ENCODE measurements around the gene PAGR1. TPM values are rescaled to one million over a fixed set of nuclear protein-coding genes. Genes with fewer than 3 reads are reported as not detected.

Gene PAGR1
- total RNA-seq, 1 experiment from 2014 or later: 28.2 TPM

GRCh38 chr16:29834079-29834478 is 18.1 kb downstream of the PAGR1 start:
- H3K9me3 ChIP-seq (replicated peaks): no peaks in the 10 kb centered on the region
- H3K4me3 ChIP-seq: no peak overlapping the region
- no peaks in the 10 kb centered on the region for H3K36me3 ChIP-seq
- no peaks in the 10 kb centered on the region for H3K4me1 ChIP-seq
- no peak for DNase-seq
- no peaks in the 10 kb centered on the region for H3K27me3 ChIP-seq
- no peak overlapping the region for H3K27ac ChIP-seq

GRCh38 chr16:29835926-29836325 is 20.0 kb downstream of the PAGR1 start:
- Histone ChIP-seq H3K9me3 (replicated peaks) (no peaks in the 10 kb centered on the region), H3K4me3 (no peak overlapping the region), H3K27ac (no peak overlapping the region), H3K36me3 (no peaks in the 10 kb centered on the region), H3K27me3 (no peaks in the 10 kb centered on the region), H3K4me1 (no peaks in the 10 kb centered on the region)
- DNase-seq: no peak

- H3K4me1 ChIP-seq: no peaks in the 10 kb centered on the region
- no peaks in the 10 kb centered on the region for H3K27me3 ChIP-seq
- no peak for DNase-seq
- H3K9me3 ChIP-seq (replicated peaks): no peaks in the 10 kb centered on the region
- no peaks in the 10 kb centered on the region for H3K36me3 ChIP-seq
- H3K4me3 ChIP-seq: no peak overlapping the region
- H3K27ac ChIP-seq: no peak overlapping the region
These were observed 20.7 kb downstream of the PAGR1 start for GRCh38 chr16:29836623-29837022.

- no peak for DNase-seq
- Histone ChIP-seq H3K36me3 (no peaks in the 10 kb centered on the region), H3K9me3 (replicated peaks) (no peaks in the 10 kb centered on the region)
These were observed 21.9 kb downstream of the PAGR1 start for GRCh38 chr16:29837841-29838240.

GRCh38 chr16:29839822-29840221 is 23.9 kb downstream of the PAGR1 start:
- Histone ChIP-seq H3K36me3 (no peaks in the 10 kb centered on the region), H3K4me1 (no peaks in the 10 kb centered on the region), H3K9me3 (replicated peaks) (no peaks in the 10 kb centered on the region)

More at GRCh38 chr16:29837841-29838240, 21.9 kb downstream of the PAGR1 start:
- Histone ChIP-seq H3K27ac (no peak overlapping the region), H3K4me1 (no peaks in the 10 kb centered on the region), H3K27me3 (no peaks in the 10 kb centered on the region), H3K4me3 (no peak overlapping the region)

GRCh38 chr16:29840240-29840639 is 24.3 kb downstream of the PAGR1 start:
- Histone ChIP-seq H3K27ac (no peak overlapping the region), H3K36me3 (no peaks in the 10 kb centered on the region), H3K9me3 (replicated peaks) (no peaks in the 10 kb centered on the region), H3K27me3 (no peaks in the 10 kb centered on the region), H3K4me1 (no peaks in the 10 kb centered on the region), H3K4me3 (no peak overlapping the region)
- no peak for DNase-seq

More at GRCh38 chr16:29839822-29840221, 23.9 kb downstream of the PAGR1 start:
- H3K4me3 ChIP-seq: no peak overlapping the region
- H3K27me3 ChIP-seq: no peaks in the 10 kb centered on the region
- no peak for DNase-seq
- no peak overlapping the region for H3K27ac ChIP-seq

GRCh38 chr16:29841631-29842030 is 25.7 kb downstream of the PAGR1 start:
- DNase-seq: no peak
- no peaks in the 10 kb centered on the region for H3K36me3 ChIP-seq
- no peaks in the 10 kb centered on the region for H3K27me3 ChIP-seq
- H3K9me3 ChIP-seq (replicated peaks): no peaks in the 10 kb centered on the region
- no peak overlapping the region for H3K4me3 ChIP-seq
- no peak overlapping the region for H3K27ac ChIP-seq
- no peaks in the 10 kb centered on the region for H3K4me1 ChIP-seq

- Histone ChIP-seq H3K27me3 (no peaks in the 10 kb centered on the region), H3K4me1 (no peaks in the 10 kb centered on the region), H3K27ac (no peak overlapping the region), H3K4me3 (no peak overlapping the region), H3K36me3 (no peaks in the 10 kb centered on the region), H3K9me3 (replicated peaks) (no peaks in the 10 kb centered on the region)
- DNase-seq: no peak
These were observed 26.9 kb downstream of the PAGR1 start for GRCh38 chr16:29842732-29843346.

GRCh38 chr16:29843931-29844330 is 28.0 kb downstream of the PAGR1 start:
- no peak for DNase-seq
- H3K36me3 ChIP-seq: no peaks in the 10 kb centered on the region
- H3K9me3 ChIP-seq (replicated peaks): no peaks in the 10 kb centered on the region
- no peaks in the 10 kb centered on the region for H3K27me3 ChIP-seq
- H3K27ac ChIP-seq: no peak overlapping the region
- no peak overlapping the region for H3K4me3 ChIP-seq
- no peaks in the 10 kb centered on the region for H3K4me1 ChIP-seq

GRCh38 chr16:29844575-29845331 is 28.8 kb downstream of the PAGR1 start:
- no peak for DNase-seq
- H3K27ac ChIP-seq: no peak overlapping the region
- no peaks in the 10 kb centered on the region for H3K4me1 ChIP-seq
- H3K27me3 ChIP-seq: no peaks in the 10 kb centered on the region
- H3K9me3 ChIP-seq (replicated peaks): no peaks in the 10 kb centered on the region
- H3K4me3 ChIP-seq: no peak overlapping the region
- no peaks in the 10 kb centered on the region for H3K36me3 ChIP-seq

GRCh38 chr16:29845656-29846055 is 29.7 kb downstream of the PAGR1 start:
- no peak for DNase-seq
- no peaks in the 10 kb centered on the region for H3K36me3 ChIP-seq
- H3K27me3 ChIP-seq: no peaks in the 10 kb centered on the region
- no peak overlapping the region for H3K4me3 ChIP-seq
- no peaks in the 10 kb centered on the region for H3K4me1 ChIP-seq
- H3K9me3 ChIP-seq (replicated peaks): no peaks in the 10 kb centered on the region
- H3K27ac ChIP-seq: no peak overlapping the region

- no peak overlapping the region for H3K27ac ChIP-seq
- no peaks in the 10 kb centered on the region for H3K27me3 ChIP-seq
- no peaks in the 10 kb centered on the region for H3K4me1 ChIP-seq
- H3K4me3 ChIP-seq: no peak overlapping the region
- DNase-seq: peak; percentile 66 to 79
- H3K36me3 ChIP-seq: no peaks in the 10 kb centered on the region
- H3K9me3 ChIP-seq (replicated peaks): no peaks in the 10 kb centered on the region
These were observed 32.7 kb downstream of the PAGR1 start for GRCh38 chr16:29848420-29849297.

- no peaks in the 10 kb centered on the region for H3K4me1 ChIP-seq
- no peak overlapping the region for H3K27ac ChIP-seq
- H3K27me3 ChIP-seq: no peaks in the 10 kb centered on the region
- no peaks in the 10 kb centered on the region for H3K9me3 ChIP-seq (replicated peaks)
- no peak for DNase-seq
- H3K4me3 ChIP-seq: no peak overlapping the region
- H3K36me3 ChIP-seq: no peaks in the 10 kb centered on the region
These were observed 33.6 kb downstream of the PAGR1 start for GRCh38 chr16:29849505-29849904.

- DNase-seq: no peak
- Histone ChIP-seq H3K27ac (no peak overlapping the region), H3K4me1 (no peaks in the 10 kb centered on the region)
These were observed 35.0 kb downstream of the PAGR1 start for GRCh38 chr16:29850998-29851397.

GRCh38 chr16:29852654-29853053 is 36.7 kb downstream of the PAGR1 start:
- Histone ChIP-seq H3K4me1 (no peaks in the 10 kb centered on the region), H3K9me3 (replicated peaks) (no peaks in the 10 kb centered on the region), H3K4me3 (no peak overlapping the region), H3K27me3 (no peaks in the 10 kb centered on the region), H3K36me3 (no peaks in the 10 kb centered on the region), H3K27ac (no peak overlapping the region)
- DNase-seq: no peak

More at GRCh38 chr16:29850998-29851397, 35.0 kb downstream of the PAGR1 start:
- Histone ChIP-seq H3K27me3 (no peaks in the 10 kb centered on the region), H3K4me3 (no peak overlapping the region), H3K36me3 (no peaks in the 10 kb centered on the region), H3K9me3 (replicated peaks) (no peaks in the 10 kb centered on the region)

Measured in SJCRH30 (cell line).